Non-pigmented ciliary epithelial cell (primary cell): Measurements from ENCODE around the gene TMCO4.

Experiments used
- DNase-seq: peaks from one replicate; pipeline ENCODE4 v3.0.0-alpha.2; 2010; ENCODE audit warnings: low read depth

The TMCO4 gene

GRCh38 chr1:19775831-19776230, 23.9 kb downstream of the TMCO4 start:
- no peak for DNase-seq

- no peak for DNase-seq
These were observed 24.4 kb downstream of the TMCO4 start for GRCh38 chr1:19775317-19775716.

- DNase-seq: no peak
These were observed 25.4 kb downstream of the TMCO4 start for GRCh38 chr1:19774180-19774785.

- no peak for DNase-seq
These were observed 26.2 kb downstream of the TMCO4 start for GRCh38 chr1:19773485-19773884.

- no peak for DNase-seq
These were observed 27.7 kb downstream of the TMCO4 start for GRCh38 chr1:19772053-19772452.

GRCh38 chr1:19771350-19771749, 28.4 kb downstream of the TMCO4 start:
- no peak for DNase-seq

GRCh38 chr1:19770436-19771190, 29.1 kb downstream of the TMCO4 start:
- DNase-seq: no peak

GRCh38 chr1:19769211-19769932, 30.3 kb downstream of the TMCO4 start:
- DNase-seq: no peak

GRCh38 chr1:19768353-19769210, 31.1 kb downstream of the TMCO4 start:
- no peak for DNase-seq

GRCh38 chr1:19765623-19766022, 34.1 kb downstream of the TMCO4 start:
- DNase-seq: peak; percentile 77

GRCh38 chr1:19764848-19765247, 34.9 kb downstream of the TMCO4 start:
- no peak for DNase-seq

- DNase-seq: no peak
These were observed 37.4 kb downstream of the TMCO4 start for GRCh38 chr1:19762175-19762779.

- DNase-seq: no peak
These were observed 40.0 kb downstream of the TMCO4 start for GRCh38 chr1:19759740-19760089.

GRCh38 chr1:19758227-19758830, 41.4 kb downstream of the TMCO4 start:
- DNase-seq: no peak

GRCh38 chr1:19757641-19758040, 42.1 kb downstream of the TMCO4 start:
- no peak for DNase-seq

- no peak for DNase-seq
These were observed 43.2 kb downstream of the TMCO4 start for GRCh38 chr1:19756480-19756879.

GRCh38 chr1:19754482-19754881, 45.2 kb downstream of the TMCO4 start:
- no peak for DNase-seq

- no peak for DNase-seq
These were observed 47.5 kb downstream of the TMCO4 start for GRCh38 chr1:19752083-19752696.

GRCh38 chr1:19750882-19751276, 48.8 kb downstream of the TMCO4 start:
- no peak for DNase-seq

- no peak for DNase-seq
These were observed 49.4 kb downstream of the TMCO4 start for GRCh38 chr1:19750101-19750881.
